ENCODE results near the gene RASD1.

DNA sequence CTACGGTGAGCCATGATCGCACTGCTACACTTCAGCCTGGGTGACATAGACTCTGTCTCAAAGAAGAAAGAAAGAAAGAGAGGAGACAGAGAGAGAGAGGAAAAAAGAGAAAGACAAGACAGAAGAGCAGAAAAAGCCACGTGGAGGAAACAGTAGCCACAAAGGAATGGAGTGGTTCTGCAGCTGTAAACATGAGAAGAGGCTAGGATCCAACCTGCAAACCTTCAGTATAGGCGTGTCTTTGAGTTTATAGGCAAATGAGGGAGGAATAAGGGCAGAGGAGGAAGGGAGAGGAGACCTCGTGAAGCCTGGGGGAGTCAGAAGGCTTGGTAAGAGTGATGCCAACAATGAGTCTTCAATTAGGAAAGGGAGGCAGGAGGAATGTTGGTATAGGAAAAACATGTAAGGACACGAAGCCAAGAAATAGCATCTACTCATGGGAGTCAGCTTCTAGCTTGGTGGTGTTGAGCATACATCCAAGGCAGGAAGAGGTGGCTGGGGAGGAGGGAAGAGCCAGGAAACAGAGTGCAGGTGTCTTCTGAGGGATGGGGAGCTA lies 15.5 kb downstream of the RASD1 start:
- TF ChIP-seq, protein P1, sequence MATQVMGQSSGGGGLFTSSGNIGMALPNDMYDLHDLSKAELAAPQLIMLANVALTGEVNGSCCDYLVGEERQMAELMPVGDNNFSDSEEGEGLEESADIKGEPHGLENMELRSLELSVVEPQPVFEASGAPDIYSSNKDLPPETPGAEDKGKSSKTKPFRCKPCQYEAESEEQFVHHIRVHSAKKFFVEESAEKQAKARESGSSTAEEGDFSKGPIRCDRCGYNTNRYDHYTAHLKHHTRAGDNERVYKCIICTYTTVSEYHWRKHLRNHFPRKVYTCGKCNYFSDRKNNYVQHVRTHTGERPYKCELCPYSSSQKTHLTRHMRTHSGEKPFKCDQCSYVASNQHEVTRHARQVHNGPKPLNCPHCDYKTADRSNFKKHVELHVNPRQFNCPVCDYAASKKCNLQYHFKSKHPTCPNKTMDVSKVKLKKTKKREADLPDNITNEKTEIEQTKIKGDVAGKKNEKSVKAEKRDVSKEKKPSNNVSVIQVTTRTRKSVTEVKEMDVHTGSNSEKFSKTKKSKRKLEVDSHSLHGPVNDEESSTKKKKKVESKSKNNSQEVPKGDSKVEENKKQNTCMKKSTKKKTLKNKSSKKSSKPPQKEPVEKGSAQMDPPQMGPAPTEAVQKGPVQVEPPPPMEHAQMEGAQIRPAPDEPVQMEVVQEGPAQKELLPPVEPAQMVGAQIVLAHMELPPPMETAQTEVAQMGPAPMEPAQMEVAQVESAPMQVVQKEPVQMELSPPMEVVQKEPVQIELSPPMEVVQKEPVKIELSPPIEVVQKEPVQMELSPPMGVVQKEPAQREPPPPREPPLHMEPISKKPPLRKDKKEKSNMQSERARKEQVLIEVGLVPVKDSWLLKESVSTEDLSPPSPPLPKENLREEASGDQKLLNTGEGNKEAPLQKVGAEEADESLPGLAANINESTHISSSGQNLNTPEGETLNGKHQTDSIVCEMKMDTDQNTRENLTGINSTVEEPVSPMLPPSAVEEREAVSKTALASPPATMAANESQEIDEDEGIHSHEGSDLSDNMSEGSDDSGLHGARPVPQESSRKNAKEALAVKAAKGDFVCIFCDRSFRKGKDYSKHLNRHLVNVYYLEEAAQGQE (IDR thresholded peaks at IDR 0.05; ENCODE audit: insufficient read depth in 1 of 2, low read depth in 2 of 2, low read length in 2 of 2), result no peak
- TF ChIP-seq SIN3A (IDR thresholded peaks at IDR 0.05; ENCODE audit: borderline replicate concordance, insufficient read depth, low read length) (no peak), POLR2AphosphoS5 (IDR thresholded peaks at IDR 0.05; ENCODE audit: low read depth, low read length) (no peak)
